ENCODE data around the gene CBLN3. TPM values are rescaled to one million over a fixed set of nuclear protein-coding genes. Genes with fewer than 3 reads are reported as not detected.

CBLN3 gene
- total RNA-seq, 2 experiments from 2014 or later: 2.0 to 6.7 TPM

- CTCF ChIA-PET (ENCODE audit: unreplicated experiment): no interaction called here
- POLR2A ChIA-PET: interaction anchor here (1.3 kb wide), 1 partner anchor 13 kb away, joined by 6 read pairs; the partner anchor contains the start of gene KHNYN
Measured at GRCh38 chr14:24417832-24418491, 11.5 kb downstream of the CBLN3 start.

DNA sequence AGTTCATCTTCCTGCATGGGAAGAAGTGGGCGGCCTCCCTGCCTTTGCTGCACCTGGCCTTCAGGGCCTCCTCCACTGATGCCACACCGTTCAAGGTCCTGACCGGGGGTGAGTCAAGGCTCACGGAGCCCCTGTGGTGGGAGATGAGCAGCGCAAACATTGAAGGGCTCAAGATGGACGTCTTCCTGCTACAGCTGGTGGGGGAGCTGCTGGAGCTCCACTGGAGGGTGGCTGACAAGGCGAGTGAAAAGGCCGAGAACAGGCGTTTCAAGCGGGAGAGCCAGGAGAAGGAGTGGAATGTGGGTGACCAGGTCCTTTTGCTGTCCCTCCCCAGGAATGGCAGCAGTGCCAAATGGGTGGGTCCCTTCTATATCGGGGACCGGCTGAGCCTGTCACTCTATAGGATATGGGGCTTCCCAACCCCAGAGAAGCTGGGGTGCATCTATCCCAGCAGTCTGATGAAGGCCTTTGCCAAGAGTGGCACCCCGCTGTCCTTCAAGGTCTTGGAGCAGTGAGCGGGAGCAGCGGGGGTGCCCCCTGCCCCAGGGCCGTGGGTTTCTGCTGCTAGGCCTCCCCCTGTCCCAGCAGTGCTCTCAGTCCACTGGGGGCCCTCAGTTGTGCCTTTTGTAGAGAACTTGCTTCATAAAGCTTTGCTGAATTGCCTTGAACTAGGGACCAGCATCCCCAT lies 12.4 kb downstream of the CBLN3 start:
- ChIA-PET POLR2A (no interaction called here), CTCF (ENCODE audit: unreplicated experiment) (no interaction called here)
- no peak for DNase-seq (ENCODE audit: low spot score)
- H3K4me2 ChIP-seq (ENCODE audit: low read length): no peak overlapping the region
- H2AFZ ChIP-seq (ENCODE audit: low read length): no peak overlapping the region
- H3K9me3 ChIP-seq (ENCODE audit: low read length): no peaks in the 10 kb centered on the region
- H3K79me2 ChIP-seq (ENCODE audit: insufficient read depth, low read depth, low read length): no peaks in the 10 kb centered on the region
- no peak overlapping the region for H3K4me3 ChIP-seq (ENCODE audit: low read depth, low read length, poor library complexity, severe bottlenecking)
- TF ChIP-seq EZH2phosphoT487 (IDR thresholded peaks at IDR 0.05; ENCODE audit: borderline replicate concordance, low read depth, low read length) (no peak), CTCF (conservative IDR thresholded peaks at IDR 0.05; ENCODE audit: low read length) (no peak)
- intact Hi-C loops (cut with micrococcal nuclease; ENCODE audit: unreplicated experiment): no loop called here
- H3K4me1 ChIP-seq (ENCODE audit: insufficient read depth, low read length, poor library complexity, severe bottlenecking): no peaks in the 10 kb centered on the region
- H3K36me3 ChIP-seq (ENCODE audit: insufficient read depth, low read length): no peaks in the 10 kb centered on the region
- H4K20me1 ChIP-seq (ENCODE audit: insufficient read depth, low read length): no peaks in the 10 kb centered on the region
- no TSS peak for BruUV-seq (replicated peaks)
- no peaks in the 10 kb centered on the region for H3K9me2 ChIP-seq (ENCODE audit: insufficient read depth, low read length)
- no peak overlapping the region for H3K27ac ChIP-seq (ENCODE audit: low read depth, low read length, poor library complexity, severe bottlenecking)

More at GRCh38 chr14:24417832-24418491, 11.5 kb downstream of the CBLN3 start:
- no peak overlapping the region for H2AFZ ChIP-seq (ENCODE audit: low read length)
- H3K4me2 ChIP-seq (ENCODE audit: low read length): no peak overlapping the region
- no peaks in the 10 kb centered on the region for H4K20me1 ChIP-seq (ENCODE audit: insufficient read depth, low read length)
- no peaks in the 10 kb centered on the region for H3K9me3 ChIP-seq (ENCODE audit: low read length)
- intact Hi-C loops (cut with micrococcal nuclease; ENCODE audit: unreplicated experiment): no loop called here
- H3K36me3 ChIP-seq (ENCODE audit: insufficient read depth, low read length): no peaks in the 10 kb centered on the region
- no peak overlapping the region for H3K27ac ChIP-seq (ENCODE audit: low read depth, low read length, poor library complexity, severe bottlenecking)
- H3K4me3 ChIP-seq (ENCODE audit: low read depth, low read length, poor library complexity, severe bottlenecking): no peak overlapping the region
- H3K79me2 ChIP-seq (ENCODE audit: insufficient read depth, low read depth, low read length): no peaks in the 10 kb centered on the region
- TF ChIP-seq CTCF (conservative IDR thresholded peaks at IDR 0.05; ENCODE audit: low read length) (no peak), EZH2phosphoT487 (IDR thresholded peaks at IDR 0.05; ENCODE audit: borderline replicate concordance, low read depth, low read length) (no peak)
- H3K9me2 ChIP-seq (ENCODE audit: insufficient read depth, low read length): no peaks in the 10 kb centered on the region
- DNase-seq (ENCODE audit: low spot score): no peak
- BruUV-seq (replicated peaks): no TSS peak
- H3K4me1 ChIP-seq (ENCODE audit: insufficient read depth, low read length, poor library complexity, severe bottlenecking): no peaks in the 10 kb centered on the region

Measured in OCI-LY7 (cell line).